CD4-positive, alpha-beta T cell treated with Interleukin-6 at 100 ng/mL for 8 hours (primary cell): ENCODE measurements around the gene ENTPD7.
"Not testable (repeated sequence)": the region's sequence is repeated elsewhere in the genome, so short reads cannot be mapped to it uniquely, and the experiment has no call there.

Experiments
- DNase-seq: peaks from one replicate; pipeline ENCODE4 v3.0.0-alpha.2; 2020; ENCODE audit warnings: mixed read lengths, low spot score

Gene ENTPD7

GRCh38 chr10:99746166-99746565 is 86.9 kb downstream of the ENTPD7 start:
- DNase-seq, result not testable (repeated sequence)

GRCh38 chr10:99748823-99749451 is 89.6 kb downstream of the ENTPD7 start:
- DNase-seq, result no peak

GRCh38 chr10:99750641-99751040 is 91.3 kb downstream of the ENTPD7 start:
- no peak for DNase-seq

- DNase-seq, result no peak
Observed at GRCh38 chr10:99754670-99755069, 95.4 kb downstream of the ENTPD7 start.
